DMS 273 (cell line): ENCODE data around the gene C10orf53.
A peak's percentile ranks its signal among the peaks of the same experiment; 100 is the strongest.
"Not testable (repeated sequence)": the region's sequence is repeated elsewhere in the genome, so short reads cannot be mapped to it uniquely, and the experiment has no call there.

Experiments used
- DNase-seq: peaks from one replicate; lab custom pipeline; 2025; ENCODE audit not compliant: unreplicated experiment; lab: John Stamatoyannopoulos, UW

Gene C10orf53

GRCh38 chr10:49686651-49687050, 7.2 kb downstream of the C10orf53 start:
- no peak for DNase-seq

DNA sequence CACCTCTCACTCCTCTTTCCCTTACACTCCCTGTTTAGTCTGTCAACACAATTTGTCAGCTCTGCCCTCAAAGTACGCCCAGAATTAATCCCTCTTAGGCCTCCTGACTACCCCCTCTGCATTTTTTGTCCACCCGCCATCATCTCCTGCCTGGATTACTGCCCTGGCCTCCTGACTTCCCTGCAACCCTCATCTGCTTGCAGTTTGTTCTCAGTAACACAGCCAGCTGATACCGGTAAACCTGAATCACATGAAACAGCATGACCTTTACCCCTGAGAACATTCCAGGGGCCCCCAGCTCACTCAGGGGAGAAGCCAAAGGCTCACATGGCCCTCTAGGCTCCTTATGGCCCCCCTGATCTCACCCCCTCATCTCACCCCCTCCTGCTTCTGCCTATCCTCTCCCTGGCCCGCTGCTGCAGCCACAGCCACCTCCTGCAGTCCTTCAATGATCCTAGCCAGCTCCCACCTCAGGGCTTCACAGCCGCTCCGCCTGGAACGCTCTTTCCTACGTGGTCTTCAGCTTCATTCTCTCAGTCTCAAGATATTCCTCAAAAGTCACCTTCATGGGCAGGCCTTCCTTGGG, 8.9 kb downstream of the C10orf53 start:
- no peak for DNase-seq

DNA sequence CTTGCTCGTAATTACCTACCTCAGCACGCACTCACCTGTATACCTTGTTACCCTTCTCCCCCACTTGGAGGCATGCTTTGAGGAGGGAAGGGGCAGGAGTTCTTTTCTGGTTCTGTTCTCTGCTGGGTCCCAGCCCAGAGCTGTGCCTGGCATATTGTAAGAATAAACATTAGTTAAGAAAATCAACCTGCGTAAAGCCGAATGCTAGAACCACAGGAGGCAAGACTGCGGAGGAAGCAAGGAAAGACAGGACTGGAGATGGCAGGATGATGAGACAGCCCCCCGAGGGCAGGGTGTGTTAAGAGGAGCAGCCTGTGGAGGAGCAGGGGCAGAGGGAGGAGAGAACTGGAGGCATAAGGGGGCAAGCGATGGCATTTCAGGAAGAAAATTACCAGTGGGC, 9.5 kb downstream of the C10orf53 start:
- DNase-seq = no peak

DNA sequence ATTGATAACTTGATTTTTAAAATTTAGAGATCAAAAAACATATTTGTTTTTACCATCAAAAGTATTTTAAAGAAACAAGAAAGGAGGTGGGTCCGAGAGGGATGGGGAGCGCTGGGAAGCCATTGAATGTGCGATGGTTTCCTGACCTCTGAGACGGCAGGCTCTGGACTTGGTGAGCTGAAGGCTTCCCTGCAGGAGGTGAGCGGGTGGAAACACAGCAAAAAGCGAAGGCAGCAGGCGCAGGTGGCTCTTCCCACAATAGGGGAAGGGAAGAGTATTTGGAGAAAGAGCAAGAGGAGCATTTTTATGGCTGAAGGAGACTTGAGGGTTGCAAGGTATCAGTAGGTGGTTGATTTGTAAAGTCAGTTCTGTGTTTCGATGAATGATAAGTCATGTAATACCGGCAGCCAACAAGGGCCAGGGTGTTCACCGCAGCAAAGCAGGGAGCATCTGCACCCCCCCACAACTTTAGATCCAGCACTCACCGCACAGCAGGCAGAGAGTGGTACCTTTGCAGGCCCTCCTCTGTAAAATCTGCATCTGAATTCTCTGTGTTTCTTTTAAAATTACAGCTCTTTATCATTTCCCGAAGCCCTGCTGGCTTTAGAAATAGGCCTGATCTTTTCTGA, 10.5 kb downstream of the C10orf53 start:
- no peak for DNase-seq

DNA sequence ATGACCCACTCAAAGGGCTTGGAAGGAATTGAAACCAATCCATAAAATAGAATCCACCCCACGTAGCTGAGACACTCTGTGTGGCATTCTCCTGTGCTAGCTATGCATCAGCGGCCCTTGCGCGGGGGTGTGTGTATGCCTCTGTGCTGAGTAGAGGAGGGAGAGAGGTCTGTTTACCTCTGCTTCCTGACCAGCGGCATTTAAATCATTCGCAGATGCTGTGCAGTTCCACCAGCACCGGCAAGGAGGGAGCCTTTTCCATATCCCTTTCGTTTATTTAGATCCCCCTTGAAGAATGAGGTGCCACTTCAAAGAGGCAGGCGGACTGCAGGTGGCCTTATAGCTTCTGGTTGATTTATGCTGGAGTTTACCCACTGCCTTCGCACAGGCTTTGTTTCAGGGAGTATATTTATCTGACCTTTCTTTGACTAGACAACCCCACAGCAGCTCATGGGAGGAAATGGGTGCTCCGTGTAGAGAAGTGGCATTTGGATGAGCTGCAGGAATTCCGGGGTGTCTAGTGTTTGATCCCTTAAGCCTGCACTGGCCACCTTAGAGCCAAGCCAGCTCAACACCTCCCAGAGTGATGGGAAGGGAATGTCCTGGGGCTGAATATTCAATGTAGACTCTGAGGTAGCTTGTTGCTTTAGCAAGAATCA, 11.4 kb downstream of the C10orf53 start:
- no peak for DNase-seq

- no peak for DNase-seq
Measured at GRCh38 chr10:49691588-49691987, 12.1 kb downstream of the C10orf53 start.

GRCh38 chr10:49694466-49694865, 15.0 kb downstream of the C10orf53 start:
- DNase-seq = no peak

GRCh38 chr10:49696311-49696710, 16.9 kb downstream of the C10orf53 start:
- no peak for DNase-seq

GRCh38 chr10:49698679-49699078, 19.2 kb downstream of the C10orf53 start:
- DNase-seq = no peak

DNA sequence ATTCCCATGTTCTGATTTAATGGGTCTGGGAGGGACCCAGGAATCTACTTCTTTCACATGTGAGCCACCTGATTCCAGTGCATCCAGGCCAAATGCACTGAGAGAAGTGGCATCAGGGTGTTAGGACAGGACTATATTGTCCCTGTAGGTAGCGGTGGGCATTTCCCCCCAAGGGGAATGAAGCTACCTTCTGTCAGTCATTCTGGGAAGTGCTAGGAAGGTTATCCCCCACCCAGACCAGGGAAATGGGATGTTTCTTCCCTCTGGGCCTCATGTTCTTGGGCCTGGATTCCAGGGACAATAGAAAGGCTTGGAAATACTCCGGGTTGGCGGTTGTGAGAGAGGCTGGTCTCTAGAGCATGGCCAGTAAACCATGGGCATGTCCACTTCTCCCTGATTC, 20.8 kb downstream of the C10orf53 start:
- no peak for DNase-seq

- DNase-seq = peak; percentile 37
Measured at GRCh38 chr10:49700997-49701396, 21.5 kb downstream of the C10orf53 start.

GRCh38 chr10:49707585-49707984, 28.1 kb downstream of the C10orf53 start:
- no peak for DNase-seq

GRCh38 chr10:49709934-49710333, 30.5 kb downstream of the C10orf53 start:
- DNase-seq = no peak

- DNase-seq = no peak
Measured at GRCh38 chr10:49710966-49711365, 31.5 kb downstream of the C10orf53 start.

DNA sequence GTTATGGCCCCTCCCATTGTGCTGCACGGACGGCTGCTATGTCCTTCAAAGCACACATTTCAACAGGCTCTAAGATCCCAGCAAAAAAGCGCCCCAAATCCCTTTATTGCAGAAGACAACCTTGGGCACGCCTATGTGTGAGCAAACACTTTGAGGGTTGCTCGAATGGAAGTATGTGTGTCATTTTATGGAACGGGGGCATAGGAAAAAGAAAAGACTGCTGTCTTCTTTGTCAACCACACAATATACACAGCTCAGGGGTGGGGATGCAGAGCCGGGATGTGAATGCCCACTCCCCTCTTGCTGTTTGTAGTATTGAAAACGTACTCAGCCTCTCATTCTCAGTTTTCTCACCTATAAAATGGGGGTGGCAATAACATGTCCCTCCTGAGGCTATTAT, 32.0 kb downstream of the C10orf53 start:
- no peak for DNase-seq

GRCh38 chr10:49713266-49713665, 33.8 kb downstream of the C10orf53 start:
- no peak for DNase-seq

DNA sequence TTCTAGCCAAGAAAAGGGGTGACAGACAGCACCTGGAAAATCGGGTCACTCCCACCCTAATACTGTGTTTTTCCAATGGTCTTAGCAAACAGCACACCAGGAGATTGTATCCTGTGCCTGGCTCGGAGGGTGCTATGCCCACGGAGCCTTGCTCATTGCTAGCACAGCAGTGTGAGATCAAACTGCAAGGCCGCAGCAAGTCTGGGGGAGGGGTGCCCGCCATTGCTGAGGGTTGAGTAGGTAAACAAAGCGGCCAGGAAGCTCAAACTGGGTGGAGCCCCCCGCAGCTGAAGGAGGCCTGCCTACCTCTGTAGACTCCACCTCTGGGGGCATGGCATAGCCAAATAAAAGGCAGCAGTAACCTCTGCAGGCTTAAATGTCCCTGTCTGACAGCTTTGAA, 35.7 kb downstream of the C10orf53 start:
- DNase-seq = not testable (repeated sequence)

DNA sequence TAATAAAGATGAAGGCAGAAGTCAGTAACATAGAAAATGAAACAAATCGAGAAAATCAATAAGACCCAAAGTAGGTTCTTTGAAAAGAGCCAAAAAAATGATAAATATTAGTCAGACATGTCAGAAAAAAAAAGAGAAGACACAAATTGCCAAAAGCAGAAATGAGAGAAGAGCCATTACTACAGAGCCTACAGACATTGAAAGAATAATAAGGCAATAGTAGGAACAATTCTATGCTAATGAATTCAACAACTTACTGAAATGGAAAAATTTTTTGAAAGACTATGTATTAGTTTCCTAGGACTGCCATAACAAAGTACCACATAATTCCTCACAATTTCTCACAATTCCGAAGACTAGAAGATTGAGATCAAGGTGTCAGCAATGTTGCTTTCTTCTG, 47.1 kb downstream of the C10orf53 start:
- no peak for DNase-seq

- DNase-seq = no peak
Measured at GRCh38 chr10:49733866-49734265, 54.4 kb downstream of the C10orf53 start.

DNA sequence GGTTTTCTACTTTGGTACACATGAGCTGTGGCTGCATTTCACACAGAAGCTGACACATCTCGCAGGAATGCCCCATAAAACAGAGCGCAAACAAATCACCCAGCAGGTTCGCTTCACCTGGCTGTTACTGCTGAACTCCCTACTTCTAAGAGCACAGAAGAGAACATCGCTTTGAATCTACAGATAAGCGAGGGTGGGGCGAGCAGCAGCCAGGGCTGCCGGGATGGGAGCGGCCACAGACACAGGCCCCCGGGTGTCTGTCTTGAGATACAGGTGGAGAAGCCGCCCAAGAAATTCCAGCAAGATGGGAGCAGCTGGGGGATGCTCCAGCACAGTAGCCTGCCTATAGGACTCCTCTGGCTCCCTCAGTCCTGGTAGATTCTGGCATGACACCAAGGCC, 55.2 kb downstream of the C10orf53 start:
- DNase-seq = no peak

GRCh38 chr10:49735161-49735560, 55.7 kb downstream of the C10orf53 start:
- no peak for DNase-seq

- no peak for DNase-seq
Measured at GRCh38 chr10:49735848-49736563, 56.6 kb downstream of the C10orf53 start.
